OCI-LY3 (cell line): ENCODE measurements around the gene GNA12.

Source experiments
- H2AFZ ChIP-seq: fragments of 200-600, 300-600 bp; shearing (Covaris generic); 2 replicates; pipeline ENCODE4 v1.6.0; 2014; ENCODE audit warnings: antibody characterized with exemption, low read depth, low read length
- H3K27ac ChIP-seq: fragments of 200-600, 300-600 bp; sonication (generic); 2 replicates; pipeline ENCODE4 v1.5.1; 2014; ENCODE audit warnings: mild to moderate bottlenecking, low read length, moderate library complexity, mixed read lengths
- H3K27me3 ChIP-seq: fragments of 200-600, 300-600 bp; sonication (generic); 2 replicates; pipeline ENCODE4 v1.6.1; 2014; ENCODE audit warnings: low read depth, low read length, mixed read lengths
- H3K36me3 ChIP-seq: fragments of 200-600, 300-600 bp; sonication (generic); replicated peaks from 2 replicates; pipeline ENCODE3; 2014; ENCODE audit warnings: low read depth, low read length, mixed read lengths
- H3K4me1 ChIP-seq: fragments of 300-600, 200-600 bp; sonication (generic); 2 replicates; pipeline ENCODE4 v1.6.1; 2014; ENCODE audit warnings: low read length, mixed read lengths
- H3K4me2 ChIP-seq: fragments of 200-600, 300-600 bp; sonication (generic); 2 replicates; pipeline ENCODE4 v1.6.1; 2014; ENCODE audit warnings: low read length, mixed read lengths
- H3K4me3 ChIP-seq: fragments of 300-600, 200-600 bp; sonication (generic); 2 replicates; pipeline ENCODE4 v1.5.1; 2014; ENCODE audit warnings: antibody characterized with exemption, mild to moderate bottlenecking, low read length, moderate library complexity
- H3K79me2 ChIP-seq: fragments of 300-600, 200-600 bp; shearing (Covaris generic); 2 replicates; pipeline ENCODE4 v1.6.1; 2014; ENCODE audit warnings: mild to moderate bottlenecking, low read length, mixed read lengths
- H3K9ac ChIP-seq: fragments of 300-600, 200-600 bp; shearing (Covaris generic); 2 replicates; pipeline ENCODE4 v1.6.0; 2014; ENCODE audit warnings: mild to moderate bottlenecking, low read length, moderate library complexity
- H3K9me3 ChIP-seq: fragments of 200-600, 300-600 bp; shearing (Covaris generic); 2 replicates; pipeline ENCODE4 v1.6.1; 2014; ENCODE audit warnings: low read length, mixed read lengths; ENCODE audit not compliant: insufficient read depth
- H4K20me1 ChIP-seq: fragments of 200-600, 300-600 bp; sonication (generic); 2 replicates; pipeline ENCODE4 v1.6.1; 2016; ENCODE audit warnings: low read length, mixed read lengths; ENCODE audit not compliant: insufficient read depth
- CTCF ChIP-seq: fragments of 200-600, 300-600 bp; sonication (generic); IDR thresholded peaks from 2 replicates; pipeline ENCODE4 v1.5.1; 2014; ENCODE audit warnings: antibody characterized with exemption, low read length, low read depth
- EZH2phosphoT487 ChIP-seq: fragments of 200-600 bp; shearing (Covaris generic); IDR thresholded peaks from 2 replicates; pipeline ENCODE4 v1.6.1; 2018; ENCODE audit warnings: antibody characterized with exemption, mixed run types, low read depth

Gene GNA12

GRCh38 chr7:2804227-2804763 is 39.8 kb downstream of the GNA12 start:
- Histone ChIP-seq H3K4me1 (peaks cover 63% of the 10 kb centered on the region), H3K9ac (no peak overlapping the region), H4K20me1 (0 out of 2 replicates have a peak, but pooled peaks cover 3% of the 10 kb centered on the region), H3K79me2 (peaks cover 30% of the 10 kb centered on the region), H3K36me3 (no peaks in the 10 kb centered on the region), H3K4me3 (no peak overlapping the region), H2AFZ (no peak overlapping the region), H3K27me3 (no peaks in the 10 kb centered on the region), H3K9me3 (no peaks in the 10 kb centered on the region), H3K4me2 (no peak overlapping the region), H3K27ac (no peak overlapping the region)
- TF ChIP-seq CTCF (no peak; the same call in 1 of the 2 replicates), EZH2phosphoT487 (no peak)

- H3K4me2 ChIP-seq, result no peak overlapping the region
- H4K20me1 ChIP-seq, result 0 out of 2 replicates have a peak, but pooled peaks cover 3% of the 10 kb centered on the region
- no peak overlapping the region for H3K9ac ChIP-seq
- H2AFZ ChIP-seq, result no peak overlapping the region
- no peaks in the 10 kb centered on the region for H3K9me3 ChIP-seq
- peaks cover 31% of the 10 kb centered on the region for H3K79me2 ChIP-seq
- TF ChIP-seq CTCF (no peak), EZH2phosphoT487 (no peak)
- H3K36me3 ChIP-seq, result no peaks in the 10 kb centered on the region
- H3K4me3 ChIP-seq, result no peak overlapping the region
- H3K27me3 ChIP-seq, result no peaks in the 10 kb centered on the region
- no peak overlapping the region for H3K27ac ChIP-seq
- peaks cover 64% of the 10 kb centered on the region for H3K4me1 ChIP-seq
These were observed 40.4 kb downstream of the GNA12 start for GRCh38 chr7:2803755-2804154.

- peak overlapping the region; percentile 78 for H3K4me2 ChIP-seq
- peaks cover 1% of the 10 kb centered on the region; the same call in 1 of the 2 replicates for H4K20me1 ChIP-seq
- no peak overlapping the region for H3K27ac ChIP-seq
- H3K27me3 ChIP-seq, result no peaks in the 10 kb centered on the region
- no peaks in the 10 kb centered on the region for H3K36me3 ChIP-seq
- peaks cover 64% of the 10 kb centered on the region for H3K4me1 ChIP-seq
- no peak for TF ChIP-seq CTCF
- TF ChIP-seq EZH2phosphoT487, result no peak
- no peak overlapping the region for H2AFZ ChIP-seq
- H3K79me2 ChIP-seq, result peaks cover 29% of the 10 kb centered on the region
- peak overlapping the region; percentile 52 for H3K4me3 ChIP-seq
- no peaks in the 10 kb centered on the region for H3K9me3 ChIP-seq
- no peak overlapping the region for H3K9ac ChIP-seq
These were observed 40.8 kb downstream of the GNA12 start for GRCh38 chr7:2803342-2803692.

- peak overlapping the region; percentile 78 for H3K4me2 ChIP-seq
- H3K9me3 ChIP-seq, result no peaks in the 10 kb centered on the region
- no peak overlapping the region for H3K9ac ChIP-seq
- H3K79me2 ChIP-seq, result peaks cover 32% of the 10 kb centered on the region
- TF ChIP-seq CTCF, result no peak
- TF ChIP-seq EZH2phosphoT487, result no peak
- peak overlapping the region; percentile 52 for H3K4me3 ChIP-seq
- H3K4me1 ChIP-seq, result peaks cover 64% of the 10 kb centered on the region
- no peaks in the 10 kb centered on the region for H3K36me3 ChIP-seq
- H3K27me3 ChIP-seq, result no peaks in the 10 kb centered on the region
- no peaks in the 10 kb centered on the region; the same call in 1 of the 2 replicates for H4K20me1 ChIP-seq
- H3K27ac ChIP-seq, result no peak overlapping the region
- no peak overlapping the region for H2AFZ ChIP-seq
These were observed 41.4 kb downstream of the GNA12 start for GRCh38 chr7:2802504-2803341.
